ENCODE results near the gene ZNF724.
"Not testable (repeated sequence)": the region's sequence is repeated elsewhere in the genome, so short reads cannot be mapped to it uniquely, and the experiment has no call there.

ZNF724 gene

DNA sequence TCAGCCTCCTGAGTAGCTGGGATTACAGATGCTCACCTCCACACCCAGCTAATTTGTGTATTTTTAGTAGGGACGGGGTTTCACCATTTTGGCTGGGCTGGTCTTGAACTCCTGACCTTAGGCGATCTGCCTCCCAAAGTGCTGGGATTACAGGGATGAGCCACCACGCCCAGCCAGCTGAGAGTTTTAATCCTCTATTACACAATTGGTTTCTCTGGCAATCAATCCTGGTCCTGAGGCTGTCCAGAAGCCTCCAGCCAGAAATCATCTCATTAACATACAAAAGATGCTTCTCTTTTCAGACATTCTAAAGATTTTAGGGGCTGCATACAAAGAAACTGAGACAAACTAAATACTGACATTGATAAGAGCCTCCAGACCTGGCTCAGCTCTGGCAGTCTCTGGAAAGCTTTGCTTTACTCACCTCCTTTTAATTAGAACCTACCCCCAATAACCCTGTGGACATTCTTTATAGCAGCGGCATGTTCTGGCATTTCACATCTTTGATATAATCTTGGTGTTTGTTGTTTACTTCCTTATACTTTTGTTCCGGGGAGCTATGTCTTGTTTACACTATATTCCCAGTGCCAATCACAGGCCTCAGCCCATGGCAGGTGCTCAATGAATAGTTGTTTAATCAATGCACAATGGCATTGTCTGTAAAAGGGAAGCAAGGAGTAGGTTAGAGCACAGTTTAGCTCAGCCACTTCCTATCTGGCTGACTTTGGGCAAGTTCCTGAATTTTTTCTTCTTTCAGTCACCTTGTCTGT is 4.1 kb upstream of the ZNF724 start:
- Histone ChIP-seq H3K9me3 (ENCODE audit: control insufficient read depth in 5 of 5, low read length in 5 of 5) (peaks cover 0 to 3% (median 0%) of the 10 kb centered on the region in 5 donors), H3K27me3 (ENCODE audit: control insufficient read depth in 5 of 5, insufficient read depth in 4 of 5, low read length in 5 of 5) (no peaks in the 10 kb centered on the region), H3K27ac (ENCODE audit: low read depth, low read length) (no peak overlapping the region), H3K9ac (ENCODE audit: low read length in 5 of 5) (no peak overlapping the region), H3K4me1 (ENCODE audit: control insufficient read depth in 5 of 5, insufficient read depth in 5 of 5, low read length in 5 of 5) (peaks cover 0 to 11% (median 5%) of the 10 kb centered on the region in 5 donors), H3K36me3 (ENCODE audit: control insufficient read depth in 5 of 5, insufficient read depth in 5 of 5, low read length in 5 of 5) (peaks cover 6 to 11% (median 9%) of the 10 kb centered on the region in 5 donors), H3K4me3 (ENCODE audit: low read depth in 1 of 5, low read length in 5 of 5) (no peak overlapping the region)

DNA sequence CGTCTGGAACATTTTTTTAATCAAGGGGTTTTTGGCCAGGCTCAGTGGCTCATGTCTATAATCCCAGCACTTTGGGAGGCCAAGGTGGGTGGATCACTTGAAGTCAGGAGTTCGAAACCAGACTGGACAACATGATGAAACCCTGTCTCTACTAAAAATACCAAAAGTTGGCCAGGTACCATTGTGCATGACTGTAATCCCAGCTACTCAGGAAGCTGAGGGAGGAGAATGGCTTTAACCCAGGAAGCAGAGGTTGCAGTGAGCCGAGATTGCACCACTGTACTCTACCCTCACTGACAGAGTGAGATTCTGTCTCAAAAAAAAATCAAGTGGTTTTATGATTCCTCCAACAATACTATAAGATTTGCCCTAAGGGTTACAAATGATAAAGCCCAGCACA is 3.1 kb upstream of the ZNF724 start:
- H3K27ac ChIP-seq (ENCODE audit: low read depth, low read length); H3K27me3 ChIP-seq (ENCODE audit: control insufficient read depth in 5 of 5, insufficient read depth in 4 of 5, low read length in 5 of 5); H3K9me3 ChIP-seq (ENCODE audit: control insufficient read depth in 5 of 5, low read length in 5 of 5); H3K36me3 ChIP-seq (ENCODE audit: control insufficient read depth in 5 of 5, insufficient read depth in 5 of 5, low read length in 5 of 5); H3K9ac ChIP-seq (ENCODE audit: low read length in 5 of 5); H3K4me3 ChIP-seq (ENCODE audit: low read depth in 1 of 5, low read length in 5 of 5): not testable (repeated sequence)
- peaks cover 0 to 16% (median 9%) of the 10 kb centered on the region in 5 donors for H3K4me1 ChIP-seq (ENCODE audit: control insufficient read depth in 5 of 5, insufficient read depth in 5 of 5, low read length in 5 of 5)

DNA sequence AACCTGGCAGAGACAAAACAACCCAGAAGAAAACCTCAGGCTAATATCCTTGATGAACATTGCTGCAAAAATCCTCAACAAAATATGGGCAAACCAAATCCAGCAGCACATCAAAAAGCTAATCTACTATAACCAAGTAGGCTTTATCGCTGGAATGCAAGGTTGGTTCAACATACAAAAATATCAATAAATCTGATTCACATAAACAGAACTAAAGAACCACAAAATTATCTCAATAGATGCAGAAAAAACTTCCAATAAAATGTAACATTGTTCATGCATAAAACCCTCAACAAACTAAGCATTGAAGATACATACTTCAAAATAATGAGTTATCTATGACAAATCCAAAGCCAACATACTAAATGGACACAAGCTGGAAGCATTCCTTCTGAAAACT is 8.8 kb downstream of the ZNF724 start:
- Histone ChIP-seq H3K36me3 (ENCODE audit: control insufficient read depth in 5 of 5, insufficient read depth in 5 of 5, low read length in 5 of 5) (peaks cover 0 to 11% (median 4%) of the 10 kb centered on the region in 5 donors), H3K27me3 (ENCODE audit: control insufficient read depth in 5 of 5, insufficient read depth in 4 of 5, low read length in 5 of 5) (no peaks in the 10 kb centered on the region), H3K27ac (ENCODE audit: low read depth, low read length) (no peak overlapping the region), H3K4me1 (ENCODE audit: control insufficient read depth in 5 of 5, insufficient read depth in 5 of 5, low read length in 5 of 5) (no peaks in the 10 kb centered on the region), H3K9ac (ENCODE audit: low read length in 5 of 5) (no peak overlapping the region), H3K9me3 (ENCODE audit: control insufficient read depth in 5 of 5, low read length in 5 of 5) (peaks cover 5 to 19% (median 18%) of the 10 kb centered on the region in 5 donors), H3K4me3 (ENCODE audit: low read depth in 1 of 5, low read length in 5 of 5) (no peak overlapping the region)

DNA sequence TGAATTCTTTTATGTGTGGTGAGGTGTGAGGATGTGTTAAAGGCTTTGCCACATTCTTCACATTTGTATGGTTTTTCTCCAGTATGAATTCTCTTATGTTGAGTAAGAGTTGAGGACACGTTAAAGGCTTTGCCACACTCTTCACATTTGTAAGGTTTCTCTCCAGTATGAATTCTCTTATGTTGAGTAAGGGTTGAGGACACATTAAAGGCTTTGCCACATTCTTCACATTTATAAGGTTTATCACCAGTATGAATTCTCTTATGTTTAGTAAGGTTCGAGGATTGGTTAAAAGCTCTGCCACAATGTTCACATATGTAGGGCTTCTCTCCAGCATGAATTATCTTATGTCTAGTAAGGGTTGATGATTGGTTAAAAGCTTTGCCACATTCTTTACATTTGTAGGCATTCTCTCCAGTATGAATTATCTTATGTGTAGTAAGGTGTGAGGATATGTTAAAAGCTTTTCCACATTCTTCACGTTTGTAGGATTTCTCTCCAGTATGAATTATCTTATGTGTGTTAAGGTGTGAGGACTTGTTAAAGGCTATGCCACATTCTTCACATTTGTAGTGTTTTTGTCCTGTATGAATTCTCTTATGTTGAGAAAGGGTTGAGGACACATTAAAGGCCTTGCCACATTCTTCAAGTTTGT is 27.1 kb downstream of the ZNF724 start:
- H3K9me3 ChIP-seq (ENCODE audit: control insufficient read depth in 5 of 5, low read length in 5 of 5) = peaks cover 37 to 71% (median 67%) of the 10 kb centered on the region in 5 donors
- H3K36me3 ChIP-seq (ENCODE audit: control insufficient read depth in 5 of 5, insufficient read depth in 5 of 5, low read length in 5 of 5) = peaks cover 12 to 24% (median 19%) of the 10 kb centered on the region in 5 donors
- peak overlapping the region in 4 of 5 donors; percentile 34 to 52 (median 38) for H3K4me3 ChIP-seq (ENCODE audit: low read depth in 1 of 5, low read length in 5 of 5)
- H3K27ac ChIP-seq (ENCODE audit: low read depth, low read length) = no peak overlapping the region
- H3K9ac ChIP-seq (ENCODE audit: low read length in 5 of 5) = no peak overlapping the region
- H3K4me1 ChIP-seq (ENCODE audit: control insufficient read depth in 5 of 5, insufficient read depth in 5 of 5, low read length in 5 of 5) = no peaks in the 10 kb centered on the region
- H3K27me3 ChIP-seq (ENCODE audit: control insufficient read depth in 5 of 5, insufficient read depth in 4 of 5, low read length in 5 of 5) = no peaks in the 10 kb centered on the region

DNA sequence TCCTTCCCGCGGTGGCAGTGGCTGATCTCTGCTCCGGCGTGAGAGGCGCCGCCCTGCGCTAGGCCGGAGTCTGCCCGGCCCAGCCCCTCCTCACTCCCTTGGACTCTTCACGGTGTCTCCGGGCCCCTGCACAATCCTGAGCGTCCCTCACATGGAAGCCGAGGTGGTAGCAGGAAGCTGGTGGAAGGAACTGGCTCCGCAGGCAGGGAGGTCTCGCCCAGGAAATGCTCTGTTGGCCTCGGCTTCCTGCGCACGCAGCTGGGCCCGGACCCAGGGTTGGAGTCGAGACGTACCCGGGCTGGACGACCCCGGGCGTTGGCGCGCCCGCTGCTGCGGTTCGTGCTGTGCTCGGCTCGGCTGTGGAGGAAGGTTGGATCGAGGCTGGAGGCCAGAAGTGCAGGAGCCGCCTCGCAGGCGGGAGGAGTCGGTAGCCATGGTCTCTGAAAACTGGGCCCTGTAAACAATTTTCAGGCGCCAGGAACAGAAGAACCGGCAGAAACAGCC is 46.3 kb downstream of the ZNF724 start:
- Histone ChIP-seq H3K27me3 (ENCODE audit: control insufficient read depth in 5 of 5, insufficient read depth in 4 of 5, low read length in 5 of 5) (no peaks in the 10 kb centered on the region), H3K4me3 (ENCODE audit: low read depth in 1 of 5, low read length in 5 of 5) (peak overlapping the region; percentile 34 to 55 (median 52)), H3K36me3 (ENCODE audit: control insufficient read depth in 5 of 5, insufficient read depth in 5 of 5, low read length in 5 of 5) (no peaks in the 10 kb centered on the region), H3K27ac (ENCODE audit: low read depth, low read length) (no peak overlapping the region), H3K9ac (ENCODE audit: low read length in 5 of 5) (peak overlapping the region in 1 of 5 donors; percentile 74), H3K4me1 (ENCODE audit: control insufficient read depth in 5 of 5, insufficient read depth in 5 of 5, low read length in 5 of 5) (peaks cover 0 to 10% (median 4%) of the 10 kb centered on the region in 5 donors), H3K9me3 (ENCODE audit: control insufficient read depth in 5 of 5, low read length in 5 of 5) (peaks cover 0 to 6% (median 0%) of the 10 kb centered on the region in 5 donors)

DNA sequence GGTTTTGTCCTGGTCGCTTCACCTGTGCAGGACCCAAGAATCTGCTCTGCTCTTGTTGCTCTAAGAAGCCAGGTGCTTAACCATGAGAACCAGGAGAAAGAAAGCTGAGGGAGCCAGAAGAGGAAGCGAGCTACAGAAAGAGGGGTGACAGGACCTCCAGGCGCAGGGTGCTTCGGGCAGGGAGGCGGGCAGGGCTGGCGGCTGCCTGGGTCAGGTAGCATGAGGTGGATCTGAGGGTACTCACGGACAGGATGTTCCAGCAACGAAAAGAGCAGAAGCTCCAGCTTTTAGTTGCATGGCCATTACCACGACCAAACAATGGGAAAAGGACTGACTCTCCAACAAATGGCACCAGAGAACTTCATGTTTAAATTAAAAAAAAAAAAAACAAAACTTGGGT is 59.9 kb downstream of the ZNF724 start:
- Histone ChIP-seq H3K27me3 (ENCODE audit: control insufficient read depth in 5 of 5, insufficient read depth in 4 of 5, low read length in 5 of 5) (no peaks in the 10 kb centered on the region), H3K36me3 (ENCODE audit: control insufficient read depth in 5 of 5, insufficient read depth in 5 of 5, low read length in 5 of 5) (no peaks in the 10 kb centered on the region), H3K4me3 (ENCODE audit: low read depth in 1 of 5, low read length in 5 of 5) (no peak overlapping the region), H3K9ac (ENCODE audit: low read length in 5 of 5) (no peak overlapping the region), H3K27ac (ENCODE audit: low read depth, low read length) (no peak overlapping the region), H3K9me3 (ENCODE audit: control insufficient read depth in 5 of 5, low read length in 5 of 5) (peaks cover 0 to 9% (median 0%) of the 10 kb centered on the region in 5 donors), H3K4me1 (ENCODE audit: control insufficient read depth in 5 of 5, insufficient read depth in 5 of 5, low read length in 5 of 5) (no peaks in the 10 kb centered on the region)

DNA sequence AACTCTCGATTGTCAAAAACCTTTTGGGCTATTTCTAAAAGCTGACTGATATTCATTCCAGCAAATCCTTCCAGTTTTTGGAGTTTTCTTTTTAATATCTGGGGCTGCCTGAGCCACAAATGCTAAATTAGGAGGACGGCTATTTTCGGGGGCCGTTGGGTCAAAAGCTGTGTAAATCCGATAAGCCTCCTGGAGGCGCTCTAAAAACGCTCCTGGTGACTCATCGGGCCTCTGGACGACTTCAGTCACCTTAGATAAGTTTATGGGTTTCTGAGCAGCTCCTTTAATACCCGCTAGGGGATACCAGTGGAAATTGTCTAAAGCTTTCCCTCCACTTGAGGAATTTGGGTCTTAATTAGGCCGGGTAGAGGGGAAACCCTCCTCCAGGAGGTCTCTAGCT is 66.9 kb downstream of the ZNF724 start:
- Histone ChIP-seq H3K27me3 (ENCODE audit: control insufficient read depth in 5 of 5, insufficient read depth in 4 of 5, low read length in 5 of 5) (no peaks in the 10 kb centered on the region), H3K4me3 (ENCODE audit: low read depth in 1 of 5, low read length in 5 of 5) (no peak overlapping the region), H3K36me3 (ENCODE audit: control insufficient read depth in 5 of 5, insufficient read depth in 5 of 5, low read length in 5 of 5) (no peaks in the 10 kb centered on the region), H3K9ac (ENCODE audit: low read length in 5 of 5) (no peak overlapping the region), H3K9me3 (ENCODE audit: control insufficient read depth in 5 of 5, low read length in 5 of 5) (peaks cover 0 to 11% (median 0%) of the 10 kb centered on the region in 5 donors), H3K4me1 (ENCODE audit: control insufficient read depth in 5 of 5, insufficient read depth in 5 of 5, low read length in 5 of 5) (no peaks in the 10 kb centered on the region), H3K27ac (ENCODE audit: low read depth, low read length) (no peak overlapping the region)
